GDM1 (cell line): ENCODE measurements around the gene CHKB.

Source experiments
- DNase-seq: peaks from one replicate; lab custom pipeline; 2025; lab: John Stamatoyannopoulos, UW

Gene CHKB

DNA sequence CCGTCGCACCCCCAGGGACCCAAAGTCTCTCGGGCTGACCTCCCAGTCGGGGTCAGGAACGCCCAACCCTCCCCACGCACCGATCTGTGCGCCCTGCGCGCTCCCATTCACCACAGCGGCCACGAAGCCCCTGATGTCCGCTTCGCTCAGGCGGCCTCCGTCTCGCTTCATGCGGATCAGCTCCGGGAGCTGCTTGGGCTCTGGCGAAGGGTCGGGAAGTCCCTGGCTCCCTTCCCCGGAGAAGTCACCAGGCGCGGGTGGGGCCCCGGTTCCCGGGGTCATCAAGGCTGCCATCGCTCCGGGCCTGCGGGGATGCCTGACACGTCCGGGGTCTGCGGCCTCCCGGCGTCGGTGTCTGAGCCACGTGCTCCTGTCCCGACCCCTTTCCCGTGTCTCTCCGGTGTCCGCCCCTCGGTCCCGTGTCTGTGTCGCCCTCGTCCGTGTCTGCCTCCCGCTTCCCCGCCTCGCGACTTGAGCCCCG, 53.2 kb downstream of the CHKB start:
- no peak for DNase-seq
